HCT116 (cell line): ENCODE data around the gene RIMBP2. TPM values are rescaled to one million over a fixed set of nuclear protein-coding genes. Genes with fewer than 3 reads are reported as not detected.
A peak's percentile ranks its signal among the peaks of the same experiment; 100 is the strongest.

Experiments used
- ATAC-seq: fragments of 200-7000 bp; cut with Tn5 transposase; 2 replicates; pipeline ENCODE4 v1.9.1; 2020; ENCODE audit warnings: mild to moderate bottlenecking, moderate library complexity
- BruUV-seq: library from RNA; stranded (reverse); fragments of 400-500 nt; replicated peaks from 2 replicates; lab custom pipeline; 2021; lab: Mats Ljungman, UMichigan
- CTCF ChIA-PET: fragments of 300-600 bp; sonication (Branson Sonifier 250); formaldehyde crosslinking; loops from one replicate; lab custom pipeline; 2021; ENCODE audit warnings: antibody characterized with exemption; lab: Charles Lee
- POLR2A ChIA-PET: fragments of 300-600, 350-600 bp; sonication (Branson Sonifier 250); formaldehyde crosslinking; loops from one replicate; lab custom pipeline; 2021; ENCODE audit warnings: antibody characterized with exemption; lab: Charles Lee
- RAD21 ChIA-PET, 2 experiments: fragments of 300-600 bp; sonication (Branson Sonifier 250); formaldehyde crosslinking; loops; one replicate each; lab custom pipeline; 2023; ENCODE audit warnings: low total read pairs in 2 of 2; ENCODE audit not compliant: uncharacterized antibody in 2 of 2, unreplicated experiment in 2 of 2, low non-redundant PET in 1 of 2; lab: Charles Lee
- DNase-seq: peaks from one replicate; pipeline ENCODE4 v3.0.0-alpha.2; 2010; ENCODE audit warnings: low read depth, low spot score
- H2AFZ ChIP-seq: fragments of 200-600 bp; shearing (Covaris generic), sonication (generic); 2 replicates; pipeline ENCODE4 v1.6.1; 2017; ENCODE audit warnings: low read depth, mixed run types, mixed read lengths, antibody characterized with exemption, low read length; ENCODE audit not compliant: poor library complexity, severe bottlenecking
- H3K27ac ChIP-seq: 2 replicates; pipeline ENCODE4 v1.5.1; 2012; ENCODE audit warnings: low read depth, low read length
- H3K27me3 ChIP-seq: fragments of 200-600 bp; sonication (generic); 2 replicates; pipeline ENCODE4 v1.6.1; 2016; ENCODE audit warnings: mixed run types, low read length, mixed read lengths; ENCODE audit not compliant: insufficient read depth
- H3K36me3 ChIP-seq, 2 experiments: fragments of 200-500 bp in 1 of 2; fragments of 200-600 bp in 1 of 2; sonication (Bioruptor generic) in 1 of 2; sonication (generic) in 1 of 2; 2 replicates each; pipeline versions ENCODE4 v1.5.1 to v1.6.1; 2014 to 2016; ENCODE audit warnings: low read length in 2 of 2, inconsistent platforms in 1 of 2, mixed read lengths in 1 of 2, mixed run types in 1 of 2; ENCODE audit not compliant: insufficient read depth in 2 of 2, control insufficient read depth in 1 of 2
- H3K4me1 ChIP-seq, 2 experiments: fragments of 200-600 bp in 1 of 2; sonication (generic) in 1 of 2; 2 replicates each; pipeline versions ENCODE4 v1.5.1 to v1.6.1; 2012 to 2017; ENCODE audit warnings: low read length in 2 of 2, inconsistent platforms in 1 of 2, mild to moderate bottlenecking in 1 of 2, mixed read lengths in 1 of 2, mixed run types in 1 of 2, moderate library complexity in 1 of 2; ENCODE audit not compliant: insufficient read depth in 2 of 2, control insufficient read depth in 1 of 2
- H3K4me2 ChIP-seq: fragments of 200-600 bp; sonication (generic); 2 replicates; pipeline ENCODE4 v1.6.1; 2017; ENCODE audit warnings: mixed run types, low read length, mixed read lengths
- H3K4me3 ChIP-seq, 2 experiments: fragments of 200-600 bp in 1 of 2; sonication (generic) in 1 of 2; replicated peaks in 1 of 2; 2 replicates each; pipeline ENCODE4 v1.5.1; 2011 to 2016; ENCODE audit warnings: low read length in 2 of 2, control low read depth in 1 of 2, low read depth in 1 of 2, mild to moderate bottlenecking in 1 of 2, mixed read lengths in 1 of 2, mixed run types in 1 of 2
- H3K79me2 ChIP-seq: fragments of 200-600 bp; sonication (generic); 2 replicates; pipeline ENCODE4 v1.6.1; 2017; ENCODE audit warnings: mild to moderate bottlenecking, mixed run types, low read length, moderate library complexity, mixed read lengths; ENCODE audit not compliant: insufficient read depth
- H3K9ac ChIP-seq: fragments of 200-600 bp; sonication (generic); 2 replicates; pipeline ENCODE4 v1.6.1; 2016; ENCODE audit warnings: low read length, mixed read lengths
- H3K9me2 ChIP-seq: fragments of 200-600 bp; sonication (generic), shearing (Covaris generic); 2 replicates; pipeline ENCODE4 v1.6.1; 2017; ENCODE audit warnings: mixed run types, mild to moderate bottlenecking, moderate library complexity; ENCODE audit not compliant: insufficient read depth
- H3K9me3 ChIP-seq, 2 experiments: fragments of 200-500 bp in 1 of 2; fragments of 200-600 bp in 1 of 2; sonication (Bioruptor generic) in 1 of 2; sonication (generic) in 1 of 2; 2 replicates each; pipeline ENCODE4 v1.6.1; 2014 to 2017; ENCODE audit warnings: low read length in 2 of 2, mixed read lengths in 2 of 2, inconsistent platforms in 1 of 2, low read depth in 1 of 2, mild to moderate bottlenecking in 1 of 2, mixed run types in 1 of 2, moderate library complexity in 1 of 2; ENCODE audit not compliant: control insufficient read depth in 1 of 2, insufficient read depth in 1 of 2
- H4K20me1 ChIP-seq: fragments of 200-600 bp; sonication (generic), shearing (Covaris generic); 2 replicates; pipeline ENCODE4 v1.6.1; 2017; ENCODE audit warnings: mixed run types, mild to moderate bottlenecking, moderate library complexity; ENCODE audit not compliant: insufficient read depth
- ATF3 ChIP-seq: IDR thresholded peaks from 2 replicates; pipeline ENCODE4 v1.6.1; 2012
- CEBPB ChIP-seq: IDR thresholded peaks from 2 replicates; pipeline ENCODE4 v1.6.1; 2012; ENCODE audit warnings: low read depth
- ELF1 ChIP-seq: IDR thresholded peaks from 2 replicates; pipeline ENCODE4 v1.6.1; 2012; ENCODE audit warnings: low read depth, borderline replicate concordance
- EZH2 ChIP-seq: fragments of 200-600 bp; sonication (generic); IDR thresholded peaks from 2 replicates; pipeline ENCODE4 v1.6.1; 2017; ENCODE audit warnings: antibody characterized with exemption, mixed run types
- FOSL1 ChIP-seq: IDR thresholded peaks from 2 replicates; pipeline ENCODE4 v1.6.1; 2012; ENCODE audit warnings: low read depth
- JUND ChIP-seq: IDR thresholded peaks from 2 replicates; pipeline ENCODE4 v1.6.1; 2012
- MAX ChIP-seq: IDR thresholded peaks from 2 replicates; pipeline ENCODE4 v1.6.1; 2012
- POLR2AphosphoS5 ChIP-seq: IDR thresholded peaks from 2 replicates; pipeline ENCODE4 v1.6.1; 2011; ENCODE audit warnings: mild to moderate bottlenecking, low read depth, low read length, moderate library complexity
- RAD21 ChIP-seq: IDR thresholded peaks from 2 replicates; pipeline ENCODE4 v1.6.1; 2012; ENCODE audit warnings: low read depth, mild to moderate bottlenecking
- REST ChIP-seq: IDR thresholded peaks from 2 replicates; pipeline ENCODE4 v1.6.1; 2012; ENCODE audit warnings: low read depth
- SIN3A ChIP-seq: IDR thresholded peaks from 2 replicates; pipeline ENCODE4 v1.6.1; 2012; ENCODE audit warnings: low read depth
- SP1 ChIP-seq: IDR thresholded peaks from 2 replicates; pipeline ENCODE4 v1.6.1; 2012; ENCODE audit warnings: low read depth
- TCF7L2 ChIP-seq: IDR thresholded peaks from 2 replicates; pipeline ENCODE4 v1.7.0; 2011; ENCODE audit warnings: borderline replicate concordance, inconsistent platforms; ENCODE audit not compliant: insufficient read depth, insufficient read length; ENCODE audit errors: extremely low read depth
- YY1 ChIP-seq: IDR thresholded peaks from 2 replicates; pipeline ENCODE4 v1.6.1; 2011; ENCODE audit warnings: low read length, low read depth, moderate library complexity, mild to moderate bottlenecking; ENCODE audit not compliant: insufficient replicate concordance; ENCODE audit errors: extremely low read depth
- ZBTB33 ChIP-seq: IDR thresholded peaks from 2 replicates; pipeline ENCODE4 v1.6.1; 2011; ENCODE audit warnings: mild to moderate bottlenecking, low read length, moderate library complexity; ENCODE audit not compliant: insufficient replicate concordance; ENCODE audit errors: extremely low read depth
- ZFX ChIP-seq: fragments of 450-650 bp; IDR thresholded peaks from 2 replicates; pipeline ENCODE4 v1.6.1; 2017
- intact Hi-C: fragments of 100-400 bp; cut with micrococcal nuclease; formaldehyde crosslinking; loops from 2 replicates; pipeline ENCODE4 v1.10.0; 2022
- total RNA-seq: library from RNA; stranded (reverse); gene quantifications from one replicate; pipeline ENCODE4 v1.2.1, GENCODE V29; 2021; ENCODE audit not compliant: unreplicated experiment

The RIMBP2 gene
- total RNA-seq, 1 experiment from 2014 or later: not detected

GRCh38 chr12:130617219-130617618 is 98.9 kb downstream of the RIMBP2 start:
- no TSS peak for BruUV-seq
- intact Hi-C loops: no loop called here
- peak; percentile 36 for TF ChIP-seq JUND
- TF ChIP-seq RAD21: no peak
- no peaks in the 10 kb centered on the region for H3K79me2 ChIP-seq
- H3K9ac ChIP-seq: no peak overlapping the region
- DNase-seq (no peak), ATAC-seq (no peak)
- CTCF ChIA-PET: no interaction called here
- POLR2A ChIA-PET: no interaction called here
- no peak overlapping the region for H3K27ac ChIP-seq
- RAD21 ChIA-PET: no interaction called here
- no peaks in the 10 kb centered on the region for H3K36me3 ChIP-seq
- H3K27me3 ChIP-seq: no peaks in the 10 kb centered on the region
- no peak overlapping the region for H2AFZ ChIP-seq
- no peaks in the 10 kb centered on the region for H4K20me1 ChIP-seq
- no peak overlapping the region for H3K4me3 ChIP-seq
- no peaks in the 10 kb centered on the region for H3K9me3 ChIP-seq
- no peak overlapping the region for H3K4me2 ChIP-seq
- H3K4me1 ChIP-seq: no peaks in the 10 kb centered on the region
- no peaks in the 10 kb centered on the region for H3K9me2 ChIP-seq

- H3K4me2 ChIP-seq: no peak overlapping the region
- no peak for ATAC-seq
- no peaks in the 10 kb centered on the region for H3K79me2 ChIP-seq
- H2AFZ ChIP-seq: no peak overlapping the region
- no peaks in the 10 kb centered on the region for H3K9me2 ChIP-seq
- no peak overlapping the region for H3K9ac ChIP-seq
- no peak for DNase-seq
- no peaks in the 10 kb centered on the region for H3K4me1 ChIP-seq
- BruUV-seq: no TSS peak
- intact Hi-C loops: no loop called here
- CTCF ChIA-PET: no interaction called here
- no peaks in the 10 kb centered on the region for H3K36me3 ChIP-seq
- H3K27me3 ChIP-seq: no peaks in the 10 kb centered on the region
- no peak overlapping the region for H3K4me3 ChIP-seq
- POLR2A ChIA-PET: no interaction called here
- RAD21 ChIA-PET: no interaction called here
- no peaks in the 10 kb centered on the region for H3K9me3 ChIP-seq
- H4K20me1 ChIP-seq: no peaks in the 10 kb centered on the region
- no peak overlapping the region for H3K27ac ChIP-seq
- TF ChIP-seq POLR2AphosphoS5 (no peak), ATF3 (no peak), MAX (no peak), ELF1 (no peak), SP1 (no peak), YY1 (no peak), CEBPB (no peak), FOSL1 (no peak), TCF7L2 (no peak), ZFX (no peak), ZBTB33 (no peak), REST (no peak), JUND (no peak), EZH2 (no peak), RAD21 (no peak), SIN3A (no peak)
Observed at GRCh38 chr12:130615861-130616345, 100.2 kb downstream of the RIMBP2 start.
